ENCODE measurements around the gene ATP2B3.

Gene ATP2B3

GRCh38 chrX:153549231-153549630 lies 31.8 kb downstream of the ATP2B3 start:
- no peak overlapping the region for H3K4me3 Mint-ChIP-seq

GRCh38 chrX:153549807-153550206 lies 32.4 kb downstream of the ATP2B3 start:
- no peaks in the 10 kb centered on the region for H3K9me3 Mint-ChIP-seq
- no peak overlapping the region for H3K4me3 Mint-ChIP-seq
- H3K27ac Mint-ChIP-seq: no peak overlapping the region
- H3K27me3 Mint-ChIP-seq (ENCODE audit: low read depth): no peaks in the 10 kb centered on the region
- H3K4me1 Mint-ChIP-seq (ENCODE audit: low read depth): no peaks in the 10 kb centered on the region
- H3K36me3 Mint-ChIP-seq (ENCODE audit: low read depth): no peaks in the 10 kb centered on the region

More at GRCh38 chrX:153549231-153549630, 31.8 kb downstream of the ATP2B3 start:
- Mint-ChIP-seq H3K4me1 (ENCODE audit: low read depth) (no peaks in the 10 kb centered on the region), H3K27ac (no peak overlapping the region), H3K27me3 (ENCODE audit: low read depth) (no peaks in the 10 kb centered on the region), H3K36me3 (ENCODE audit: low read depth) (no peaks in the 10 kb centered on the region), H3K9me3 (no peaks in the 10 kb centered on the region)

GRCh38 chrX:153551135-153551534 lies 33.7 kb downstream of the ATP2B3 start:
- Mint-ChIP-seq H3K4me3 (no peak overlapping the region), H3K9me3 (no peaks in the 10 kb centered on the region), H3K4me1 (ENCODE audit: low read depth) (no peaks in the 10 kb centered on the region), H3K36me3 (ENCODE audit: low read depth) (no peaks in the 10 kb centered on the region), H3K27me3 (ENCODE audit: low read depth) (peaks cover 3% of the 10 kb centered on the region), H3K27ac (no peak overlapping the region)

- no peaks in the 10 kb centered on the region for H3K36me3 Mint-ChIP-seq (ENCODE audit: low read depth)
- H3K27me3 Mint-ChIP-seq (ENCODE audit: low read depth): peaks cover 3% of the 10 kb centered on the region
- no peak overlapping the region for H3K27ac Mint-ChIP-seq
- H3K4me1 Mint-ChIP-seq (ENCODE audit: low read depth): no peaks in the 10 kb centered on the region
- H3K4me3 Mint-ChIP-seq: no peak overlapping the region
- H3K9me3 Mint-ChIP-seq: no peaks in the 10 kb centered on the region
Observed at GRCh38 chrX:153554519-153555167, 37.2 kb downstream of the ATP2B3 start.

- no peaks in the 10 kb centered on the region for H3K9me3 Mint-ChIP-seq
- no peak overlapping the region for H3K4me3 Mint-ChIP-seq
- H3K27me3 Mint-ChIP-seq (ENCODE audit: low read depth): peaks cover 3% of the 10 kb centered on the region
- no peak overlapping the region for H3K27ac Mint-ChIP-seq
- H3K4me1 Mint-ChIP-seq (ENCODE audit: low read depth): no peaks in the 10 kb centered on the region
- H3K36me3 Mint-ChIP-seq (ENCODE audit: low read depth): no peaks in the 10 kb centered on the region
Observed at GRCh38 chrX:153556767-153557166, 39.3 kb downstream of the ATP2B3 start.

- no peaks in the 10 kb centered on the region for H3K36me3 Mint-ChIP-seq (ENCODE audit: low read depth)
- no peaks in the 10 kb centered on the region for H3K9me3 Mint-ChIP-seq
- no peaks in the 10 kb centered on the region for H3K4me1 Mint-ChIP-seq (ENCODE audit: low read depth)
- no peak overlapping the region for H3K4me3 Mint-ChIP-seq
- no peak overlapping the region for H3K27ac Mint-ChIP-seq
- peaks cover 3% of the 10 kb centered on the region for H3K27me3 Mint-ChIP-seq (ENCODE audit: low read depth)
Observed at GRCh38 chrX:153557618-153558355, 40.3 kb downstream of the ATP2B3 start.

GRCh38 chrX:153560000-153560399 lies 42.6 kb downstream of the ATP2B3 start:
- H3K4me1 Mint-ChIP-seq (ENCODE audit: low read depth): no peaks in the 10 kb centered on the region
- no peak overlapping the region for H3K4me3 Mint-ChIP-seq
- H3K36me3 Mint-ChIP-seq (ENCODE audit: low read depth): no peaks in the 10 kb centered on the region
- H3K27me3 Mint-ChIP-seq (ENCODE audit: low read depth): peaks cover 3% of the 10 kb centered on the region
- H3K27ac Mint-ChIP-seq: no peak overlapping the region
- H3K9me3 Mint-ChIP-seq: no peaks in the 10 kb centered on the region

GRCh38 chrX:153560466-153560865 lies 43.0 kb downstream of the ATP2B3 start:
- Mint-ChIP-seq H3K9me3 (no peaks in the 10 kb centered on the region), H3K36me3 (ENCODE audit: low read depth) (no peaks in the 10 kb centered on the region), H3K27me3 (ENCODE audit: low read depth) (peaks cover 2% of the 10 kb centered on the region), H3K4me1 (ENCODE audit: low read depth) (no peaks in the 10 kb centered on the region), H3K4me3 (no peak overlapping the region), H3K27ac (no peak overlapping the region)

GRCh38 chrX:153561337-153561736 lies 43.9 kb downstream of the ATP2B3 start:
- no peak overlapping the region for H3K27ac Mint-ChIP-seq
- no peaks in the 10 kb centered on the region for H3K4me1 Mint-ChIP-seq (ENCODE audit: low read depth)
- no peaks in the 10 kb centered on the region for H3K27me3 Mint-ChIP-seq (ENCODE audit: low read depth)
- no peaks in the 10 kb centered on the region for H3K36me3 Mint-ChIP-seq (ENCODE audit: low read depth)
- H3K4me3 Mint-ChIP-seq: no peak overlapping the region
- H3K9me3 Mint-ChIP-seq: no peaks in the 10 kb centered on the region

GRCh38 chrX:153562546-153562945 lies 45.1 kb downstream of the ATP2B3 start:
- Mint-ChIP-seq H3K4me1 (ENCODE audit: low read depth) (no peaks in the 10 kb centered on the region), H3K9me3 (no peaks in the 10 kb centered on the region), H3K36me3 (ENCODE audit: low read depth) (no peaks in the 10 kb centered on the region), H3K27ac (no peak overlapping the region), H3K4me3 (no peak overlapping the region), H3K27me3 (ENCODE audit: low read depth) (no peaks in the 10 kb centered on the region)

- no peaks in the 10 kb centered on the region for H3K4me1 Mint-ChIP-seq (ENCODE audit: low read depth)
- H3K27ac Mint-ChIP-seq: no peak overlapping the region
Observed at GRCh38 chrX:153564047-153564606, 46.7 kb downstream of the ATP2B3 start.

GRCh38 chrX:153565996-153566580 lies 48.6 kb downstream of the ATP2B3 start:
- Mint-ChIP-seq H3K9me3 (no peaks in the 10 kb centered on the region), H3K36me3 (ENCODE audit: low read depth) (no peaks in the 10 kb centered on the region), H3K4me3 (no peak overlapping the region), H3K27ac (no peak overlapping the region), H3K4me1 (ENCODE audit: low read depth) (no peaks in the 10 kb centered on the region), H3K27me3 (ENCODE audit: low read depth) (no peaks in the 10 kb centered on the region)

More at GRCh38 chrX:153564047-153564606, 46.7 kb downstream of the ATP2B3 start:
- Mint-ChIP-seq H3K4me3 (no peak overlapping the region), H3K27me3 (ENCODE audit: low read depth) (no peaks in the 10 kb centered on the region), H3K9me3 (no peaks in the 10 kb centered on the region), H3K36me3 (ENCODE audit: low read depth) (no peaks in the 10 kb centered on the region)

- Mint-ChIP-seq H3K36me3 (ENCODE audit: low read depth) (no peaks in the 10 kb centered on the region), H3K27me3 (ENCODE audit: low read depth) (no peaks in the 10 kb centered on the region), H3K27ac (no peak overlapping the region), H3K9me3 (no peaks in the 10 kb centered on the region), H3K4me3 (no peak overlapping the region), H3K4me1 (ENCODE audit: low read depth) (peaks cover 2% of the 10 kb centered on the region)
Observed at GRCh38 chrX:153568451-153569011, 51.1 kb downstream of the ATP2B3 start.

- Mint-ChIP-seq H3K9me3 (no peaks in the 10 kb centered on the region), H3K4me3 (no peak overlapping the region)
Observed at GRCh38 chrX:153569475-153569874, 52.0 kb downstream of the ATP2B3 start.

More at GRCh38 chrX:153569475-153569874, 52.0 kb downstream of the ATP2B3 start:
- Mint-ChIP-seq H3K27ac (no peak overlapping the region), H3K4me1 (ENCODE audit: low read depth) (peaks cover 2% of the 10 kb centered on the region), H3K36me3 (ENCODE audit: low read depth) (no peaks in the 10 kb centered on the region), H3K27me3 (ENCODE audit: low read depth) (no peaks in the 10 kb centered on the region)

All from T-helper 1 cell treated with Interleukin-12 subunit alpha and Interleukin-12 subunit beta and Interleukin-4 antibody, amounts not matched to agents 30 μg/mL and 1 μg/mL, for 36 hours (primary cell).